ENCODE data around the gene NDUFA7. TPM values are rescaled to one million over a fixed set of nuclear protein-coding genes. Genes with fewer than 3 reads are reported as not detected.
A peak's percentile ranks its signal among the peaks of the same experiment; 100 is the strongest.

NDUFA7 gene
- polyA plus RNA-seq, 1 of the 3 experiments (the other 2 are of a cell fraction): 111 TPM

DNA sequence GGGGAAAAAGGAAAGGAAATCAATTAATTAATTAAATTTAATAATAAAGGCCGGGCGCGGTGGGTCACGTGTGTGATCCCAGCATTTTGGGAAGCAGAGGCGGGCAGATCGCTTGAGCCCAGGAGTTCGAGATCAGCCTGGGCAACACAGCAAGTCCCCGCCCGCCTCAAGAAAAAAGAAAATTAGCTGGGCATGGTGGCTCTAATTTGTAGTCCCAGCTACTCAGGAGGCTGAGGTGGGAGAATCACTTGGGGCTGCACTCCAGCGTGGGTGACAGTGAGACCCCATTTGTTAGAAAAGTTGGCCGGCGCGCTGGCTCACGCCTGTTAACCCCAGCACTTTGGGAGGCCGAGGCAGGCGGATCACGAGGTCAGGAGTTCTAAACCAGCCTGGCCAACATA lies 12.3 kb downstream of the NDUFA7 start:
- Histone ChIP-seq H3F3A (replicated peaks; ENCODE audit: insufficient read depth) (peaks cover 10% of the 10 kb centered on the region), H3K9me2 (no peaks in the 10 kb centered on the region), H3K4me2 (peak overlapping the region; percentile 96; the same call in 1 of the 2 replicates), H3K9ac (no peak overlapping the region), H3K27me3 (ENCODE audit: insufficient read depth) (no peaks in the 10 kb centered on the region), H4K20me1 (ENCODE audit: insufficient read depth) (no peaks in the 10 kb centered on the region), H3K9me3 (no peaks in the 10 kb centered on the region), H3K36me3 (replicated peaks in 1 of 2; ENCODE audit: control insufficient read depth in 1 of 2, insufficient read depth in 2 of 2, low read length in 1 of 2) (peaks cover 3 to 7% of the 10 kb centered on the region in 2 experiments), H3K4me1 (ENCODE audit: control insufficient read depth in 1 of 2, insufficient read depth in 2 of 2, low read depth in 1 of 2, low read length in 1 of 2) (peaks cover 4 to 12% of the 10 kb centered on the region in 2 experiments; a peak in 2 of 4 replicates), H3K27ac (ENCODE audit: low read depth in 2 of 2, low read length in 1 of 2) (no peak overlapping the region; a peak in 2 of 4 replicates), H3K4me3 (ENCODE audit: low read depth in 2 of 2, low read length in 1 of 2) (peak overlapping the region; percentile 57 to 67), H2AFZ (ENCODE audit: low read depth) (0 out of 2 replicates have a peak overlapping the region, but pooled peaks have one; percentile 69), H3K79me2 (ENCODE audit: insufficient read depth) (peaks cover 10% of the 10 kb centered on the region; the same call in 1 of the 2 replicates)
- ChIA-PET CTCF (no interaction called here), POLR2A (interaction anchor here (0.9 kb wide), 1 partner anchor 12 kb away, joined by 3 read pairs; the partner anchor contains the start of genes NDUFA7 and RPS28)
- no peak for DNase-seq
- TF ChIP-seq, protein P1, sequence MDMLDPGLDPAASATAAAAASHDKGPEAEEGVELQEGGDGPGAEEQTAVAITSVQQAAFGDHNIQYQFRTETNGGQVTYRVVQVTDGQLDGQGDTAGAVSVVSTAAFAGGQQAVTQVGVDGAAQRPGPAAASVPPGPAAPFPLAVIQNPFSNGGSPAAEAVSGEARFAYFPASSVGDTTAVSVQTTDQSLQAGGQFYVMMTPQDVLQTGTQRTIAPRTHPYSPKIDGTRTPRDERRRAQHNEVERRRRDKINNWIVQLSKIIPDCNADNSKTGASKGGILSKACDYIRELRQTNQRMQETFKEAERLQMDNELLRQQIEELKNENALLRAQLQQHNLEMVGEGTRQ (IDR thresholded peaks at IDR 0.05; ENCODE audit: borderline replicate concordance, low read depth, low read length): no peak
- TF ChIP-seq NRF1 (IDR thresholded peaks at IDR 0.05; ENCODE audit: low read depth, low read length) (no peak), SIN3A (IDR thresholded peaks at IDR 0.05; ENCODE audit: borderline replicate concordance, low read depth, low read length) (no peak), POLR2AphosphoS5 (IDR thresholded peaks at IDR 0.05; ENCODE audit: low read depth, low read length) (no peak), GABPA (IDR thresholded peaks at IDR 0.05; ENCODE audit: low read depth) (no peak), EZH2phosphoT487 (IDR thresholded peaks at IDR 0.05; ENCODE audit: borderline replicate concordance, low read depth) (no peak), RFX5 (IDR thresholded peaks at IDR 0.05; ENCODE audit: low read length) (no peak)
- TF ChIP-seq, protein P2, sequence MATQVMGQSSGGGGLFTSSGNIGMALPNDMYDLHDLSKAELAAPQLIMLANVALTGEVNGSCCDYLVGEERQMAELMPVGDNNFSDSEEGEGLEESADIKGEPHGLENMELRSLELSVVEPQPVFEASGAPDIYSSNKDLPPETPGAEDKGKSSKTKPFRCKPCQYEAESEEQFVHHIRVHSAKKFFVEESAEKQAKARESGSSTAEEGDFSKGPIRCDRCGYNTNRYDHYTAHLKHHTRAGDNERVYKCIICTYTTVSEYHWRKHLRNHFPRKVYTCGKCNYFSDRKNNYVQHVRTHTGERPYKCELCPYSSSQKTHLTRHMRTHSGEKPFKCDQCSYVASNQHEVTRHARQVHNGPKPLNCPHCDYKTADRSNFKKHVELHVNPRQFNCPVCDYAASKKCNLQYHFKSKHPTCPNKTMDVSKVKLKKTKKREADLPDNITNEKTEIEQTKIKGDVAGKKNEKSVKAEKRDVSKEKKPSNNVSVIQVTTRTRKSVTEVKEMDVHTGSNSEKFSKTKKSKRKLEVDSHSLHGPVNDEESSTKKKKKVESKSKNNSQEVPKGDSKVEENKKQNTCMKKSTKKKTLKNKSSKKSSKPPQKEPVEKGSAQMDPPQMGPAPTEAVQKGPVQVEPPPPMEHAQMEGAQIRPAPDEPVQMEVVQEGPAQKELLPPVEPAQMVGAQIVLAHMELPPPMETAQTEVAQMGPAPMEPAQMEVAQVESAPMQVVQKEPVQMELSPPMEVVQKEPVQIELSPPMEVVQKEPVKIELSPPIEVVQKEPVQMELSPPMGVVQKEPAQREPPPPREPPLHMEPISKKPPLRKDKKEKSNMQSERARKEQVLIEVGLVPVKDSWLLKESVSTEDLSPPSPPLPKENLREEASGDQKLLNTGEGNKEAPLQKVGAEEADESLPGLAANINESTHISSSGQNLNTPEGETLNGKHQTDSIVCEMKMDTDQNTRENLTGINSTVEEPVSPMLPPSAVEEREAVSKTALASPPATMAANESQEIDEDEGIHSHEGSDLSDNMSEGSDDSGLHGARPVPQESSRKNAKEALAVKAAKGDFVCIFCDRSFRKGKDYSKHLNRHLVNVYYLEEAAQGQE (IDR thresholded peaks at IDR 0.05; ENCODE audit: low read depth, low read length): no peak
- WGBS (ENCODE audit: low lambda C conversion rate): 71% methylated on average over 17 of the region's 17 CpGs

DNA sequence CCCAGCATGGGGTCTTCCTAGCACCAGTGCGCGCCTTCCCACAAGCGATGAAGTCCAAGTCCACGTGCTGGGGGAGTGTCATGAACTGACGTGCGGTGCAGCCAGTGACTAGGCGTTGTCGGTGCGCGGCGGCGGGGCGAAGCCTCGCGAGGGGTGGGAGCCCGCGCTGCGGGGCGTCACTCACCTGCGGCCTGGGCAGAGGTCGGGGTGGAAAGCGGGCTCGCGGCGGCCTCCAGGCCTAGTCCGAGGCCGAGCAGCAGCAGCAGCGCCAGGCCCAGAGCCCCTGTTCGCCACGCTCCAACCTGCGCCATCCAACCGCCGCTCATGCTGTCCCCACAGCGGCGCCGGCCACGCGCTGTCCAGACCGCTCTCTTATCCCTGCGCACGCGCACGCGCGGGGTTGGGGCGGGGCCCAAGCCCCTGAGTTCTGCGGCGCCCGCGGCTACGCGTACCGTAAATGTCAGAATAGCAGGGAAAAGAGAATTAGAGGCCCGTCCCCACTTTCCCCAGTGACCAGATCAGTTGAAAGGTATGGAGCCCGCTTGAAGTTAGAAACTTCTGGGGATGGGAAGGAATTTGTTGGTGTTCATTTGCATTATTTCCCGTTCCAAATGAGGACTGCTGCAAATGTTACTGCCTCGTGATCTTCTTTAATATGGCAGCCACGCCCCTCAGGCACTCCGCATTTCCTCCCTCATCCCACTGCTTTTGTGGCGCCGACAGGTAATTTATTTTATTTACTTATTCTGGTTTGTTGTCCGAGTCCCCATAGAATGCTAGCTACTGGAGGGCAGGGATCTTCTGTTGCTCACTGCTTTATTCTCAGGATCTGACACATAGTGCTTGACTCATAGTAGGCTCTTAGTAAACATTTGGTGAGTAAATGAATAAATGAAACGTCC lies 13.0 kb downstream of the NDUFA7 start, which contains the start of gene CD320:
TSS of gene CD320 (minus strand) at position 394 of the 902 bp plus-strand sequence. CDS start at position 326, 68 bp downstream.
- ChIA-PET POLR2A (interaction anchor here (0.9 kb wide), 1 partner anchor 13 kb away, joined by 3 read pairs; the partner anchor contains the start of genes NDUFA7 and RPS28), CTCF (interaction anchor here (1.3 to 1.9 kb wide), 2 partner anchors 40 to 45 kb away, joined by 4 read pairs; no protein-coding TSS in a partner anchor)
- Histone ChIP-seq H3K9me2 (no peaks in the 10 kb centered on the region), H3K4me2 (peak within 1 kb of the TSS; percentile 96), H3K27ac (ENCODE audit: low read depth in 2 of 2, low read length in 1 of 2) (peak within 1 kb of the TSS; percentile 15 to 63), H4K20me1 (ENCODE audit: insufficient read depth) (no peaks in the 10 kb centered on the region), H2AFZ (ENCODE audit: low read depth) (peak within 1 kb of the TSS; percentile 69; the same call in 1 of the 2 replicates), H3K4me3 (ENCODE audit: low read depth in 2 of 2, low read length in 1 of 2) (peak within 1 kb of the TSS; percentile 57 to 67), H3K9ac (peak within 1 kb of the TSS; percentile 56), H3K9me3 (no peaks in the 10 kb centered on the region), H3K27me3 (ENCODE audit: insufficient read depth) (no peaks in the 10 kb centered on the region), H3K4me1 (ENCODE audit: control insufficient read depth in 1 of 2, insufficient read depth in 2 of 2, low read depth in 1 of 2, low read length in 1 of 2) (peaks cover 4 to 12% of the 10 kb centered on the region in 2 experiments; a peak in 2 of 4 replicates), H3F3A (replicated peaks; ENCODE audit: insufficient read depth) (peaks cover 10% of the 10 kb centered on the region), H3K79me2 (ENCODE audit: insufficient read depth) (peaks cover 10% of the 10 kb centered on the region; the same call in 1 of the 2 replicates), H3K36me3 (replicated peaks in 1 of 2; ENCODE audit: control insufficient read depth in 1 of 2, insufficient read depth in 2 of 2, low read length in 1 of 2) (peaks cover 0 to 7% of the 10 kb centered on the region in 2 experiments)
- peak; percentile 97 for DNase-seq
- 2% methylated on average over 29 of the region's 63 CpGs for WGBS (ENCODE audit: low lambda C conversion rate)
- no peak for TF ChIP-seq NFIC (IDR thresholded peaks at IDR 0.05; ENCODE audit: borderline replicate concordance)
- peak; percentile 86 for TF ChIP-seq POLR2AphosphoS5 (IDR thresholded peaks at IDR 0.05; ENCODE audit: low read depth, low read length)
- TF ChIP-seq TAF1 (IDR thresholded peaks at IDR 0.05; ENCODE audit: borderline replicate concordance, low read depth, low read length): peak; percentile 12; the same call in 1 of the 2 replicates
- no peak for TF ChIP-seq EP300 (IDR thresholded peaks at IDR 0.05; ENCODE audit: borderline replicate concordance in 1 of 2, low read depth in 1 of 2, low read length in 1 of 2)
- TF ChIP-seq FOXJ3 (CRISPR knock-in tag; IDR thresholded peaks at IDR 0.05): no peak
- TF ChIP-seq GATA2 (CRISPR knock-in tag; IDR thresholded peaks at IDR 0.05): no peak
- TF ChIP-seq ZBTB33 (IDR thresholded peaks at IDR 0.05; ENCODE audit: borderline replicate concordance, low read depth): peak; percentile 96
- no peak for TF ChIP-seq CTCF (IDR thresholded peaks at IDR 0.05)
